Measurements from ENCODE around the gene BCOR. TPM values are rescaled to one million over a fixed set of nuclear protein-coding genes. Genes with fewer than 3 reads are reported as not detected.

BCOR gene
- total and polyA plus RNA-seq, 4 experiments from 2014 or later, result 1.9 to 48.7 (median 27.0) TPM

DNA sequence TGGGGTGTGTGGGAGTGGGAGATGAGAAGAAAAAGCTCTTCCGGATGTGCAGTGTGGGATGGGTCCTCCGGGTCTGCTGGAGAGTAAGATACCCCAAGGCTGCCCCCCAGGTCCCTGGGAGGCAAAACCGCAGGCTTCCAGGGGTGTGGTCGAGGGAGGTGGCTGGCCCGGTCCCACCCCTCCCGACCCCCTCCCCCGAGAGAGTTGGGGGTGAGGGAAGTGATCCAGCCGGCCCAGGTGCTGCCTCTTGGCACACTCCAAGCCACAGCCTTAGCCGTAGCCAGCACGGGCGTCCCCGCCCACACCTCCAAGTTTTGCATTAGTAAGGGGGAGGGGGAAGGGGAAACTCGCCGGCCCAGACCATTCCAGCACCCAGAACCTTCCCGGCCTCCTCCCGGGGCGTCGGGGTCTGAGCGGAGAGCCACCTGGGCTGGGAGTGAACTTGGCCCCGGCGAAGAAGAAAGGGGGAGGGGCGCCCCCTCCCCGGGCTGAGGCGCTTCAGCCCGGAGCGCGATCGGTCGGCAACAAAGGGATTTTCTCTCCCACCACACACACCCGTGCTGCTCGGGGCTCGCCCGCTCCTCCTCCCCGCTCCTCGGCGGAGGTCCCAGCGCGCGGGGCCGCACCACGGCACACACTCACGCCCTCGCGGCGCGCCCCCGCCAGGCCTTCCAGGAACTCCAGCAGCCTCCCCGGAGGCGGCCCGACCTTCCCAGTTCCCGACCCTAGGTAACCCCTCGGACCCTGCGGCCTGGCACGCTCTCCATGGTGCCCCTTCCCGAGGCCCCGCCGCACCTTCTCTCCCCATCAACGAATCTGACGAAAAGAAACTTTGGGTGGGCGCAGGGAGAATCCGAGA lies 14.4 kb downstream of the BCOR start:
- intact Hi-C loops (cut with micrococcal nuclease), result no loop called here
- no peaks in the 10 kb centered on the region for H3K9me3 Mint-ChIP-seq
- H3K4me1 ChIP-seq (ENCODE audit: insufficient read depth, low read length), result peaks cover 63% of the 10 kb centered on the region
- no peaks in the 10 kb centered on the region for H3K36me3 ChIP-seq (ENCODE audit: insufficient read depth, low read length)
- H3K27ac Mint-ChIP-seq, result peak overlapping the region in 3 of 7 donors; percentile 72 to 80 (median 72)
- ChIA-PET POLR2A (ENCODE audit: partially characterized antibody) (interaction anchor here (3.0 kb wide), 1 partner anchor 13 kb away, joined by 28 read pairs; the partner anchor contains the start of gene BCOR), CTCF (ENCODE audit: partially characterized antibody) (interaction anchor here (0.9 to 1.4 kb wide), 2 partner anchors 10 to 16 kb away, joined by 3 read pairs; no protein-coding TSS in a partner anchor)
- H3K4me3 ChIP-seq (ENCODE audit: low read length in 2 of 2), result peak overlapping the region in 1 of 2 donors; percentile 32
- H3K27me3 ChIP-seq (ENCODE audit: insufficient read depth, low read length), result no peaks in the 10 kb centered on the region
- no peak for DNase-seq
- H3K9me3 ChIP-seq (ENCODE audit: control insufficient read depth in 1 of 2, low read length in 2 of 2), result no peaks in the 10 kb centered on the region
- peak overlapping the region; percentile 9 for H3K27ac ChIP-seq (ENCODE audit: low read depth, low read length)
- H3K36me3 Mint-ChIP-seq, result peaks cover 0 to 2% of the 10 kb centered on the region in 2 donors
- H3K4me1 Mint-ChIP-seq, result peaks cover 31 to 82% (median 56%) of the 10 kb centered on the region in 4 donors
- H3K27me3 Mint-ChIP-seq, result no peaks in the 10 kb centered on the region
- peak overlapping the region; percentile 66 to 86 (median 82) for H3K4me3 Mint-ChIP-seq

DNA sequence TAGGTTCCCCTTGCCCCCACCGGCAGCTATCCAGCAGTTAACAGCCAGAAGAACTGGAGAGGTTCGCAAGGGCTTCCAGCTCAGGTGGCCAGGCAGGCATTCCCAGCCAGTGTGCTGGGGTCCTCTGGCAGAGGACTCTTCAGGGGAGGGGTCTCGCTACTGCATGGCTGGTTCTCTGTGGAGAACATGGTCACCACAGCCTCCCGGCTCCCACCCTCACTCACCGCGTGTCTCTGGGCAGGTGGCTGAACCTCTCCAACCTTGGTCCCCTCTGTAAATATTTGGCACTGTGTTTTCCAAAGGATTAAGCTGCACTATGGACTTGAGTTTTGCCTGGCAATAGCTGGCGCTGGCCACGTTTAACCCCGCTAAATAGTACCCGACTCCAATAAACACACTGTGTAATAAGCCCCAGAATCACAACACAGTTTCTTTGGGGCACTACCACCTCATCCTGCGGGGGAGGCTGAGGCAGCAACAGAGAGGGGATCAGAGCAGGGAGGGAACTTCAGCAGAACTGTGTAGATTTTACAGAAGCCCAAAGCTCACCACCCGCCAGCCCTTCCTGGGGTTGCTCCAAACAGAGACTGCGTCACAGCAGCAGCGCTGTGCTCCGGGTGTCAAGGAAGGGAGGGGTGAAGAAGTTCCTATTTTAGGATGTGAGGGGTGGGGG lies 15.2 kb downstream of the BCOR start:
- Mint-ChIP-seq H3K4me3 (peak overlapping the region in 7 of 8 donors; percentile 35 to 73 (median 63)), H3K27me3 (no peaks in the 10 kb centered on the region), H3K27ac (peak overlapping the region; percentile 35 to 85 (median 72)), H3K36me3 (peaks cover 0 to 7% of the 10 kb centered on the region in 2 donors), H3K9me3 (no peaks in the 10 kb centered on the region), H3K4me1 (peaks cover 31 to 77% (median 54%) of the 10 kb centered on the region in 4 donors)
- DNase-seq, result no peak
- POLR2A ChIA-PET (ENCODE audit: partially characterized antibody), result interaction anchor here (3.0 kb wide), 1 partner anchor 14 kb away, joined by 28 read pairs; the partner anchor contains the start of gene BCOR
- peaks cover 55% of the 10 kb centered on the region for H3K4me1 ChIP-seq (ENCODE audit: insufficient read depth, low read length)
- intact Hi-C loops (cut with micrococcal nuclease), result no loop called here
- H3K27ac ChIP-seq (ENCODE audit: low read depth, low read length), result no peak overlapping the region
- no peaks in the 10 kb centered on the region for H3K9me3 ChIP-seq (ENCODE audit: control insufficient read depth in 1 of 2, low read length in 2 of 2)
- CTCF ChIA-PET (ENCODE audit: partially characterized antibody), result interaction anchor here (0.5 to 1.4 kb wide), 3 partner anchors 11 to 307 kb away, joined by 3 read pairs; no protein-coding TSS in a partner anchor
- no peak overlapping the region for H3K4me3 ChIP-seq (ENCODE audit: low read length in 2 of 2)
- no peaks in the 10 kb centered on the region for H3K27me3 ChIP-seq (ENCODE audit: insufficient read depth, low read length)
- no peaks in the 10 kb centered on the region for H3K36me3 ChIP-seq (ENCODE audit: insufficient read depth, low read length)

DNA sequence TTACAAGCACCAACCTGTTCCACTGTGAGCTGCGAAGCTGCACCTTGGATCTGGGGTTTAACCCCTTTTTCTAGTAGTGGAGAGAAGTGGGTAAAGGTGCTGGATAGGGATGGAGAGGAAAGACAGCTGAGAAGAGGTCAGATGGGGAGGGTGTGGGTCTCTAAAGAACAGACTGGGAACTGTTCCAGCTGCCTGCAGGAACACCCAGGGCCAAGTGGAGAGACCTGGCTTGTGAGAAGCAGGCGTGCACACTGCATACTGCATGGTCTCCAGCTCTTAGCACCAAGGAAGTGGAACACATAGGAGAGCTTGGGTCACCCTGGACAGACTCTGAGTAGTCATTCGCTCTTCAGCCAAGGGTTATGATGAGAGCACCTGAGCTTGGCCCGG lies 16.1 kb downstream of the BCOR start:
- intact Hi-C loops (cut with micrococcal nuclease), result no loop called here
- CTCF ChIA-PET (ENCODE audit: partially characterized antibody), result interaction anchor here (0.5 kb wide), 1 partner anchor 306 kb away, joined by 3 read pairs; no protein-coding TSS in a partner anchor
- Histone ChIP-seq H3K4me1 (ENCODE audit: insufficient read depth, low read length) (peaks cover 46% of the 10 kb centered on the region), H3K27ac (ENCODE audit: low read depth, low read length) (no peak overlapping the region), H3K4me3 (ENCODE audit: low read length in 2 of 2) (no peak overlapping the region), H3K36me3 (ENCODE audit: insufficient read depth, low read length) (no peaks in the 10 kb centered on the region), H3K27me3 (ENCODE audit: insufficient read depth, low read length) (no peaks in the 10 kb centered on the region), H3K9me3 (ENCODE audit: control insufficient read depth in 1 of 2, low read length in 2 of 2) (no peaks in the 10 kb centered on the region)
- Mint-ChIP-seq H3K27ac (peak overlapping the region in 4 of 7 donors; percentile 21 to 72 (median 60)), H3K36me3 (peaks cover 0 to 7% of the 10 kb centered on the region in 2 donors), H3K4me1 (peaks cover 28 to 68% (median 48%) of the 10 kb centered on the region in 4 donors), H3K4me3 (peak overlapping the region in 1 of 8 donors; percentile 46), H3K27me3 (no peaks in the 10 kb centered on the region), H3K9me3 (no peaks in the 10 kb centered on the region)
- DNase-seq, result no peak
- POLR2A ChIA-PET (ENCODE audit: partially characterized antibody), result interaction anchor here (0.9 to 3.0 kb wide), 3 partner anchors 8 to 38 kb away, joined by 3 to 28 read pairs (median 3); partner anchors contain the start of gene BCOR

DNA sequence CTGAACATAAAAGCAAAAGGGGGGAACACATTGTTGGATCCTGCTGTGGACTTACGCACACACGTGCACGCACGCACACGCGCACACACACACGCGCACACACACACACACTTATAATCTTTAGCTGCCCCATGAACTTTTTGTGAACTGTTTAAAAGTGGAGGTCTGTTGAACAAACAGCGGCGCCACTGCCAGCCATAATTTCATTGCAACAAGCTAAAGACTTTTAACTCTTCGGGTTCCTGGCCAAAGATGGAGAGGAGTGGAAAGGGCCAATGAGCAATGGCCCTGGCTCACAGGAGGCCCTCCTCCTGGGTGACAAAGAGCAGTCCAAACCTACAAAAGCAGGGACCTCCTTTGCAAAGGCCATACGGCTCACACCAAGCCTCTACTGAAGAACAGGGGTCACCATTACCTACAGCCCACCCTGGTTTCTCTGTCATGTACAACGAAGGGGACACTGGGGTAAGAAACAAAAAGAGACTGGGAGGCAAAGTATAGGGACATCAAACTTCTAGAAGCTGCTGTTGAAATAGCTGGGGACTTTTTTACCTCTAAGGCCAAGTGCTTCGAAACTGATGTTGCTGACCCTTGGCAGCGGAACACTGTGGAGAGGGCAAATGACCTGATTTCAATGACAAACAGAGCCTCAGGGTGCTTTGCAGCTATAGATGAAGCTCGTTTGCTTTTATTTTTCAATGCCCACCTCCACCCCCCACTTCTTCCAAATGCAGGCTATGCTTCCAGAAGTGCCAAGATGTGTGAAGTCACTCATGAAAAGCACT lies 16.7 kb downstream of the BCOR start:
- POLR2A ChIA-PET (ENCODE audit: partially characterized antibody), result interaction anchor here (0.9 to 3.0 kb wide), 3 partner anchors 8 to 37 kb away, joined by 3 to 28 read pairs (median 3); partner anchors contain the start of gene BCOR
- no peaks in the 10 kb centered on the region for H3K9me3 ChIP-seq (ENCODE audit: control insufficient read depth in 1 of 2, low read length in 2 of 2)
- peaks cover 41% of the 10 kb centered on the region for H3K4me1 ChIP-seq (ENCODE audit: insufficient read depth, low read length)
- H3K27ac ChIP-seq (ENCODE audit: low read depth, low read length), result no peak overlapping the region
- CTCF ChIA-PET (ENCODE audit: partially characterized antibody), result interaction anchor here (0.6 kb wide), 1 partner anchor 760 kb away, joined by 3 read pairs; no protein-coding TSS in a partner anchor
- H3K9me3 Mint-ChIP-seq, result no peaks in the 10 kb centered on the region
- peaks cover 23 to 62% (median 43%) of the 10 kb centered on the region in 4 donors for H3K4me1 Mint-ChIP-seq
- peaks cover 0 to 13% of the 10 kb centered on the region in 2 donors for H3K36me3 Mint-ChIP-seq
- H3K4me3 ChIP-seq (ENCODE audit: low read length in 2 of 2), result no peak overlapping the region
- intact Hi-C loops (cut with micrococcal nuclease), result no loop called here
- H3K27me3 ChIP-seq (ENCODE audit: insufficient read depth, low read length), result no peaks in the 10 kb centered on the region
- H3K27ac Mint-ChIP-seq, result peak overlapping the region in 2 of 7 donors; percentile 68 to 72
- no peaks in the 10 kb centered on the region for H3K27me3 Mint-ChIP-seq
- no peak for DNase-seq
- H3K4me3 Mint-ChIP-seq, result peak overlapping the region in 1 of 8 donors; percentile 46
- H3K36me3 ChIP-seq (ENCODE audit: insufficient read depth, low read length), result no peaks in the 10 kb centered on the region

DNA sequence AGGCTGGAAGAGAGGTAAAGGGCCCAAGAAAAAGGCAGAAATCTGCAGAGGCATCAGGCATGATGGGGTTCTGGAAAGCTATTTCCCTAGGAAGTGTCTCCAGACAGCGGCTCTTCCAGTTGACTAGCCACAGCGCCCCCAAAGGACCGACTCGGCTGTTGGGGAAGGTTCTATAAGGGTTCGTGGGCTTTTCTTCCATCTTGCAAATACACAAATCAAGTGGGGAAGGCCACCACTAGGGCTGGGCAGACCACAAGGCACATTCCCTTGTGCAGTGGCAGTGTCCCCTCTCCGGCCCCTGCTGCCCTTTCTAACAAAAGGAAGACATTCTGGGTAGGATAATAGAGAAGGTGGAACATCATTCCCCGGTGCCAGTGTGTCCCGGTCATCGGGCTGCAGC lies 18.2 kb downstream of the BCOR start:
- Mint-ChIP-seq H3K4me1 (peaks cover 17 to 47% (median 32%) of the 10 kb centered on the region in 4 donors), H3K27me3 (no peaks in the 10 kb centered on the region), H3K4me3 (no peak overlapping the region), H3K27ac (peak overlapping the region in 4 of 7 donors; percentile 50 to 78 (median 58)), H3K9me3 (peaks cover 0 to 1% (median 0%) of the 10 kb centered on the region in 8 donors), H3K36me3 (peaks cover 0 to 23% of the 10 kb centered on the region in 2 donors)
- H3K27ac ChIP-seq (ENCODE audit: low read depth, low read length), result no peak overlapping the region
- no peak for DNase-seq
- POLR2A ChIA-PET (ENCODE audit: partially characterized antibody), result no interaction called here
- no peaks in the 10 kb centered on the region for H3K9me3 ChIP-seq (ENCODE audit: control insufficient read depth in 1 of 2, low read length in 2 of 2)
- H3K27me3 ChIP-seq (ENCODE audit: insufficient read depth, low read length), result no peaks in the 10 kb centered on the region
- no peak overlapping the region for H3K4me3 ChIP-seq (ENCODE audit: low read length in 2 of 2)
- peaks cover 26% of the 10 kb centered on the region for H3K4me1 ChIP-seq (ENCODE audit: insufficient read depth, low read length)
- intact Hi-C loops (cut with micrococcal nuclease), result no loop called here
- no peaks in the 10 kb centered on the region for H3K36me3 ChIP-seq (ENCODE audit: insufficient read depth, low read length)
- CTCF ChIA-PET (ENCODE audit: partially characterized antibody), result no interaction called here

DNA sequence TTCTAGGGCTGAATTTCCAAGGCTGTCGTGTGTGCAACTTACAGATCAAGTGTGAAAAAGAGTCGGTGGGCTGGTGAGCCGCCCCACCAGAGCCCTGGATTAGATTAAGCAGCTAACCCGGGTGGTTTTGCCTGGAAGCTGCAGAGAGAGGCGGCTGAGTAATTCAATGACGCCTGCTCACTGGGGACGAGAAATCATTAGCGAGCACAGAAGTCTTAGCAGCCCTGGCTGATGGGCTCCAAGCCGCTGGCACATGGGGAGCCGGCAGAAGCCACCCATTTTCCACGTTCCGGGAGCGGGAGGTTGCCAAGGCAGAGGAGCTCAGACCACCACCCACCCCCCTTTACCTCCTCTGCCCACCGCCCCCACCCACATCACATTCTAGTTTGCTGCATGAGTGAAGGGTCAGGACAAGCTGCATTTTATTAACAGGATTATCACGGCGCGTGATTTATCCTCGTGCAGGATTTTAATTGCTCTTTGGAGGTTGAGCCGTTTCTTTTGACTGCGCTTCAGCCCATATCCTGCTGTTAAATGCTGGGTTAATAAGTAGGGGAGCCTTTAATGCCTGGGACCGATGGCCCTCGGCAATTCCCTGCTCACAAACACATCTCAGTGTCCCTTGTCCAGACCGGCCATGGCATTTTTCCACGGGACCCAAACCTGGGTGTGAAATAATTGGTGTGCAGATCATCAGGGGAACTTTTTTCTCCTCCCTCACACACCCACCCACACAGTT lies 19.1 kb downstream of the BCOR start:
- no peak overlapping the region for H3K27ac ChIP-seq (ENCODE audit: low read depth, low read length)
- H3K4me3 Mint-ChIP-seq, result no peak overlapping the region
- peaks cover 4 to 29% of the 10 kb centered on the region in 2 donors for H3K36me3 Mint-ChIP-seq
- H3K9me3 ChIP-seq (ENCODE audit: control insufficient read depth in 1 of 2, low read length in 2 of 2), result no peaks in the 10 kb centered on the region
- intact Hi-C loops (cut with micrococcal nuclease), result no loop called here
- no peak for DNase-seq
- H3K4me3 ChIP-seq (ENCODE audit: low read length in 2 of 2), result no peak overlapping the region
- H3K4me1 ChIP-seq (ENCODE audit: insufficient read depth, low read length), result peaks cover 19% of the 10 kb centered on the region
- H3K27ac Mint-ChIP-seq, result peak overlapping the region in 5 of 7 donors; percentile 58 to 88 (median 74)
- CTCF ChIA-PET (ENCODE audit: partially characterized antibody), result no interaction called here
- H3K27me3 ChIP-seq (ENCODE audit: insufficient read depth, low read length), result no peaks in the 10 kb centered on the region
- no peaks in the 10 kb centered on the region for H3K36me3 ChIP-seq (ENCODE audit: insufficient read depth, low read length)
- peaks cover 0 to 4% (median 0%) of the 10 kb centered on the region in 8 donors for H3K9me3 Mint-ChIP-seq
- peaks cover 14 to 37% (median 26%) of the 10 kb centered on the region in 4 donors for H3K4me1 Mint-ChIP-seq
- no peaks in the 10 kb centered on the region for H3K27me3 Mint-ChIP-seq
- POLR2A ChIA-PET (ENCODE audit: partially characterized antibody), result no interaction called here

Data from CD4-positive, alpha-beta memory T cell (primary cell).